Hepatocyte (in vitro differentiated cells): Measurements from ENCODE around the gene CSF2RB. TPM values are rescaled to one million over a fixed set of nuclear protein-coding genes. Genes with fewer than 3 reads are reported as not detected.

ENCODE experiments used
- DNase-seq: peaks from one replicate; pipeline ENCODE4 v3.0.0-alpha.2; 2016; ENCODE audit warnings: low spot score
- H2AFZ ChIP-seq: fragments of 200-600 bp; sonication (generic); 2 replicates; pipeline ENCODE4 v1.6.0; 2016; ENCODE audit warnings: antibody characterized with exemption, mild to moderate bottlenecking
- H3K27ac ChIP-seq: fragments of 200-600 bp; sonication (generic); 2 replicates; pipeline ENCODE4 v1.5.1; 2016; ENCODE audit warnings: mild to moderate bottlenecking
- H3K27me3 ChIP-seq: fragments of 200-600 bp; sonication (generic); 2 replicates; pipeline ENCODE4 v1.6.1; 2016
- H3K36me3 ChIP-seq: fragments of 200-600 bp; sonication (generic); replicated peaks from 2 replicates; pipeline ENCODE4 v1.5.1; 2016; ENCODE audit warnings: low read depth; ENCODE audit not compliant: insufficient read depth
- H3K4me1 ChIP-seq: fragments of 200-600 bp; sonication (generic); 2 replicates; pipeline ENCODE4 v1.5.1; 2016; ENCODE audit warnings: mild to moderate bottlenecking, moderate library complexity; ENCODE audit not compliant: insufficient read depth
- H3K4me2 ChIP-seq: fragments of 200-600 bp; sonication (generic); 2 replicates; pipeline ENCODE4 v1.6.0; 2016
- H3K4me3 ChIP-seq: fragments of 200-600 bp; sonication (generic); 2 replicates; pipeline ENCODE4 v1.5.1; 2016; ENCODE audit warnings: mild to moderate bottlenecking
- H3K79me2 ChIP-seq: fragments of 200-600 bp; sonication (generic); 2 replicates; pipeline ENCODE4 v1.6.0; 2017; ENCODE audit warnings: mild to moderate bottlenecking
- H3K9me2 ChIP-seq: fragments of 200-600 bp; sonication (generic); replicated peaks from 2 replicates; pipeline ENCODE4 v1.6.0; 2017; ENCODE audit warnings: mild to moderate bottlenecking; ENCODE audit not compliant: insufficient read depth
- H3K9me3 ChIP-seq: fragments of 200-600 bp; sonication (generic); 2 replicates; pipeline ENCODE4 v1.5.1; 2016; ENCODE audit warnings: low read depth, mild to moderate bottlenecking
- H4K20me1 ChIP-seq: fragments of 200-600 bp; sonication (generic); 2 replicates; pipeline ENCODE4 v1.6.0; 2016; ENCODE audit warnings: mild to moderate bottlenecking; ENCODE audit not compliant: insufficient read depth, poor library complexity, severe bottlenecking
- EZH2 ChIP-seq: fragments of 200-600 bp; sonication (generic); IDR thresholded peaks from 2 replicates; pipeline ENCODE4 v1.6.1; 2016; ENCODE audit warnings: antibody characterized with exemption, mild to moderate bottlenecking, borderline replicate concordance
- EZH2phosphoT487 ChIP-seq: fragments of 200-600 bp; sonication (generic); IDR thresholded peaks from one replicate; pipeline ENCODE4 v1.6.1; 2018; ENCODE audit warnings: antibody characterized with exemption, mild to moderate bottlenecking, low read depth, moderate library complexity; ENCODE audit not compliant: unreplicated experiment, severe bottlenecking
- whole genome bisulfite sequencing: methylation state at CpG from one replicate; pipeline ENCODE4 v1.1.6; 2016; ENCODE audit warnings: low lambda C conversion rate; ENCODE audit errors: missing lambda C conversion rate; 5-methylcytosine and 5-hydroxymethylcytosine counted together
- polyA plus RNA-seq: library from polyadenylated mRNA; unstranded; fragments of >200 nt; fragmentation: Nextera tagmentation; extraction: Ambion mirVana; gene quantifications from 2 replicates; pipeline ENCODE4 v1.2.1, GENCODE V29; 2016
- total RNA-seq: library from RNA; depleted of rRNA; stranded (reverse); fragments of >200 nt; gene quantifications from 2 replicates; pipeline ENCODE4 v1.2.3, GENCODE V29; 2014
- TF ChIP-seq, protein P1 (sequence below): fragments of 200-600 bp; sonication (generic); IDR thresholded peaks from 2 replicates; pipeline ENCODE4 v1.5.1; 2016; ENCODE audit warnings: antibody characterized with exemption, mild to moderate bottlenecking; ENCODE audit not compliant: poor library complexity

CSF2RB gene
- total and polyA plus RNA-seq, 2 experiments from 2014 or later = 0.83 TPM; not detected in 1

DNA sequence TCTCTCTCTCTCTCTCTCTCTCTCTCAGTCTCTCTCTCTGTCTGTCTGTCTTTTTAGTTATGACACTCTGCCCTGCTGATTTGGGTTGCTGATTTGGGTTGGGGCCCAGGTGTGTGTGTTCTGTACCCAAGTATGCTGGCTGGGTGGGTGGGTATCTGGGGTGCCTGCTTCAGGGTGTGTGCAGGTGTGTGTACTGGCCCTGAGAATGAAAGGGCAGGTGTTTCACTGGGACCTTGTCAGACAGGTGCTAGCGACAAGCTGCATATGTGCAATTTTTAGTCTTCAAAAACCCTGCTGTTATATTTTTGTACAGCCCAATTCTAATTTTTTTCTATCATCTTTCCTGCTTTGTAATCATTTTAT lies 943 bp downstream of the CSF2RB start:
- Histone ChIP-seq H3K27me3 (peaks cover 5% of the 10 kb centered on the region), H3K9me3 (no peaks in the 10 kb centered on the region), H3K9me2 (no peaks in the 10 kb centered on the region), H3K36me3 (no peaks in the 10 kb centered on the region), H3K4me3 (no peak overlapping the region), H3K4me2 (no peak overlapping the region), H3K79me2 (no peaks in the 10 kb centered on the region), H3K27ac (no peak overlapping the region), H2AFZ (no peak overlapping the region), H4K20me1 (no peaks in the 10 kb centered on the region), H3K4me1 (no peaks in the 10 kb centered on the region)
- TF ChIP-seq, protein P1, sequence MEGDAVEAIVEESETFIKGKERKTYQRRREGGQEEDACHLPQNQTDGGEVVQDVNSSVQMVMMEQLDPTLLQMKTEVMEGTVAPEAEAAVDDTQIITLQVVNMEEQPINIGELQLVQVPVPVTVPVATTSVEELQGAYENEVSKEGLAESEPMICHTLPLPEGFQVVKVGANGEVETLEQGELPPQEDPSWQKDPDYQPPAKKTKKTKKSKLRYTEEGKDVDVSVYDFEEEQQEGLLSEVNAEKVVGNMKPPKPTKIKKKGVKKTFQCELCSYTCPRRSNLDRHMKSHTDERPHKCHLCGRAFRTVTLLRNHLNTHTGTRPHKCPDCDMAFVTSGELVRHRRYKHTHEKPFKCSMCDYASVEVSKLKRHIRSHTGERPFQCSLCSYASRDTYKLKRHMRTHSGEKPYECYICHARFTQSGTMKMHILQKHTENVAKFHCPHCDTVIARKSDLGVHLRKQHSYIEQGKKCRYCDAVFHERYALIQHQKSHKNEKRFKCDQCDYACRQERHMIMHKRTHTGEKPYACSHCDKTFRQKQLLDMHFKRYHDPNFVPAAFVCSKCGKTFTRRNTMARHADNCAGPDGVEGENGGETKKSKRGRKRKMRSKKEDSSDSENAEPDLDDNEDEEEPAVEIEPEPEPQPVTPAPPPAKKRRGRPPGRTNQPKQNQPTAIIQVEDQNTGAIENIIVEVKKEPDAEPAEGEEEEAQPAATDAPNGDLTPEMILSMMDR = no peak
- no peak for TF ChIP-seq EZH2phosphoT487
- no peak for TF ChIP-seq EZH2
- DNase-seq = no peak
- WGBS = 91% methylated on average over 1 of the region's 1 CpG

DNA sequence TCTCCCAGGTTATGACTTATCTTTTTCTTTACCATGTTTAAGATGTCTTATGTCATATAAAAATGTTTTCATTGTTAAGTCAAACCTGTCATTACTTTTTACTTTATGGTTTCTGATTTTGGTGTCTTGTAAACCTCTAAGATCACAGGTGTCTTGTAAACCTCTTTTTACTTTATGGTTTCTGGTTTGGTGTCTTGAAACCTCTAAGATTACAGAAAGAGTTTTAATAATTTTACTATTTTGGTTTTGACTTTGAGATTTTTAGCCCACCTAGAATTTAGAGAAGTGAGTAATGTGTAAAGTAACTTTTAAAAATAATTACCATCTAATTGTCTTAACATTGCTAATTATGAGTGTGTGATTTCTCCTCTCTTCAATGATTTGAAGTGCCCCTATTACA lies 2.6 kb downstream of the CSF2RB start:
- TF ChIP-seq, protein P1 = no peak
- no peak for TF ChIP-seq EZH2
- TF ChIP-seq EZH2phosphoT487 = no peak
- DNase-seq = no peak
- Histone ChIP-seq H3K4me1 (no peaks in the 10 kb centered on the region), H3K36me3 (no peaks in the 10 kb centered on the region), H2AFZ (no peak overlapping the region), H3K9me2 (no peaks in the 10 kb centered on the region), H3K27ac (no peak overlapping the region), H4K20me1 (no peaks in the 10 kb centered on the region), H3K4me3 (no peak overlapping the region), H3K4me2 (no peak overlapping the region), H3K27me3 (no peaks in the 10 kb centered on the region), H3K79me2 (no peaks in the 10 kb centered on the region), H3K9me3 (no peaks in the 10 kb centered on the region)

DNA sequence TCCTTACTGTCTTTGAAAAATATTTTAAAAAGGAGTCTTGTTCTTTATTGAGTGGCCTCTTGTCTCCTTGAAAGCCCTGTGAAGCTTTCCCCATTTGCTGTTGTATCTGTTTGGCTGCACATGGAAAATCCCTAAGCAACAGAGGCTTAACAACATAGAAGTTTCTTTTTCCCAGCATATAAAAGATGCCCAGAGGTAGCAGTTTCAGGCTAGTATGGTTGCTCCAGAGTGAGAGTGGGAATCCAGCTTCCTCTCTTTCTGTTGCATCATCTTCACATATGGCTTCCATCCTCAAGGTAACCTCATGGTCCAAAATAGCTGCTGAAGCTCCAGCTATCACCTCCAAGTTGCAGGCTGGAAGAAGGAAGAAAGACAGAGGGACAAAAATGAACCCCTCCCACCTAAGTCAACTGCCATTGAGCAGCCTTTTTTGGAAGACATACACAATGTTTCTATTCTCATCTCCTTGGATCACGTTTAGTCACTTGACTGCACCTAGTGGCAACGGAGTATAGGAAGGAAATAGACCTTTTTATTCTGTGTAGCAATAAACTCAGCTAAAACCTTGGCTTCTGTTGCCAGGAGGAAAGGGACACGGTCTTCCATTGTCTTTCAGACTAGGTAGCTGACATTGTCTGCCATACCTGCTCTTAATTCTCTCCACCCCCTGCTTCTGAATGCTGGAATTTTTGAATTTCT lies 5.3 kb downstream of the CSF2RB start:
- Histone ChIP-seq H3K9me3 (no peaks in the 10 kb centered on the region), H4K20me1 (no peaks in the 10 kb centered on the region), H3K4me1 (peaks cover 3% of the 10 kb centered on the region), H3K9me2 (no peaks in the 10 kb centered on the region), H3K27ac (no peak overlapping the region), H3K4me2 (no peak overlapping the region), H3K4me3 (no peak overlapping the region), H3K79me2 (no peaks in the 10 kb centered on the region), H3K27me3 (no peaks in the 10 kb centered on the region), H2AFZ (no peak overlapping the region), H3K36me3 (no peaks in the 10 kb centered on the region)
- TF ChIP-seq, protein P1 = no peak
- no peak for TF ChIP-seq EZH2
- no peak for TF ChIP-seq EZH2phosphoT487
- 90% methylated on average over 3 of the region's 3 CpGs for WGBS
- DNase-seq = no peak
